OCI-LY1 (cell line): ENCODE measurements around the gene SDR39U1.

Experiments used
- EZH2 ChIP-seq: fragments of 200-600 bp; sonication (generic), shearing (Covaris generic); IDR thresholded peaks from 2 replicates; pipeline ENCODE4 v1.8.0; 2017; ENCODE audit warnings: borderline replicate concordance, mixed run types, mild to moderate bottlenecking, antibody characterized with exemption, low read length, moderate library complexity, mixed read lengths
- TF ChIP-seq, protein P1 (sequence below): fragments of 200-600 bp; sonication (generic), shearing (Covaris generic); IDR thresholded peaks from 2 replicates; pipeline ENCODE4 v1.5.1; 2017; ENCODE audit warnings: mild to moderate bottlenecking, antibody characterized with exemption, low read length, moderate library complexity, mixed read lengths

- TF ChIP-seq, protein P1, sequence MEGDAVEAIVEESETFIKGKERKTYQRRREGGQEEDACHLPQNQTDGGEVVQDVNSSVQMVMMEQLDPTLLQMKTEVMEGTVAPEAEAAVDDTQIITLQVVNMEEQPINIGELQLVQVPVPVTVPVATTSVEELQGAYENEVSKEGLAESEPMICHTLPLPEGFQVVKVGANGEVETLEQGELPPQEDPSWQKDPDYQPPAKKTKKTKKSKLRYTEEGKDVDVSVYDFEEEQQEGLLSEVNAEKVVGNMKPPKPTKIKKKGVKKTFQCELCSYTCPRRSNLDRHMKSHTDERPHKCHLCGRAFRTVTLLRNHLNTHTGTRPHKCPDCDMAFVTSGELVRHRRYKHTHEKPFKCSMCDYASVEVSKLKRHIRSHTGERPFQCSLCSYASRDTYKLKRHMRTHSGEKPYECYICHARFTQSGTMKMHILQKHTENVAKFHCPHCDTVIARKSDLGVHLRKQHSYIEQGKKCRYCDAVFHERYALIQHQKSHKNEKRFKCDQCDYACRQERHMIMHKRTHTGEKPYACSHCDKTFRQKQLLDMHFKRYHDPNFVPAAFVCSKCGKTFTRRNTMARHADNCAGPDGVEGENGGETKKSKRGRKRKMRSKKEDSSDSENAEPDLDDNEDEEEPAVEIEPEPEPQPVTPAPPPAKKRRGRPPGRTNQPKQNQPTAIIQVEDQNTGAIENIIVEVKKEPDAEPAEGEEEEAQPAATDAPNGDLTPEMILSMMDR = peak; percentile 15; the same call in 1 of the 2 replicates
- no peak for TF ChIP-seq EZH2
Measured at GRCh38 chr14:24394275-24394674, 48.3 kb downstream of the SDR39U1 start.
